GM15510 (cell line): Measurements from ENCODE around the gene ILDR2.

Source experiments
- POLR2A ChIP-seq: IDR thresholded peaks from 3 replicates; pipeline ENCODE4 v1.6.1; 2011; ENCODE audit warnings: borderline replicate concordance; ENCODE audit not compliant: insufficient read length; ENCODE audit errors: extremely low read depth

Gene ILDR2

GRCh38 chr1:166980383-166980782 is 5.0 kb upstream of the ILDR2 start:
- TF ChIP-seq POLR2A = no peak

- TF ChIP-seq POLR2A = no peak
Measured at GRCh38 chr1:166978821-166979220, 3.5 kb upstream of the ILDR2 start.

- no peak for TF ChIP-seq POLR2A
Measured at GRCh38 chr1:166977951-166978350, 2.6 kb upstream of the ILDR2 start.

- no peak for TF ChIP-seq POLR2A
Measured at GRCh38 chr1:166974647-166975345, 544 bp downstream of the ILDR2 start.

GRCh38 chr1:166972826-166973225 is 2.5 kb downstream of the ILDR2 start:
- no peak for TF ChIP-seq POLR2A

- no peak for TF ChIP-seq POLR2A
Measured at GRCh38 chr1:166972193-166972592, 3.1 kb downstream of the ILDR2 start.

- no peak for TF ChIP-seq POLR2A
Measured at GRCh38 chr1:166971252-166971651, 4.1 kb downstream of the ILDR2 start.

GRCh38 chr1:166969074-166969677 is 6.2 kb downstream of the ILDR2 start:
- TF ChIP-seq POLR2A = no peak

- no peak for TF ChIP-seq POLR2A
Measured at GRCh38 chr1:166960858-166961474, 14.4 kb downstream of the ILDR2 start.

GRCh38 chr1:166956872-166957271 is 18.5 kb downstream of the ILDR2 start:
- TF ChIP-seq POLR2A = no peak

GRCh38 chr1:166956057-166956850 is 19.1 kb downstream of the ILDR2 start:
- TF ChIP-seq POLR2A = no peak

GRCh38 chr1:166953491-166953890 is 21.8 kb downstream of the ILDR2 start:
- no peak for TF ChIP-seq POLR2A

- no peak for TF ChIP-seq POLR2A
Measured at GRCh38 chr1:166952002-166952746, 23.2 kb downstream of the ILDR2 start.

- no peak for TF ChIP-seq POLR2A
Measured at GRCh38 chr1:166951050-166951449, 24.3 kb downstream of the ILDR2 start.
